Limb (tissue), 2 donors: Measurements from ENCODE around the gene NIN.
A peak's percentile ranks its signal among the peaks of the same experiment; 100 is the strongest.

ENCODE experiments used
- DNase-seq, 2 donors: peaks; one replicate each; pipeline ENCODE4 v3.0.0-alpha.2; 2016; ENCODE audit errors: extremely low spot score in 2 of 2

The NIN gene

GRCh38 chr14:50830932-50831725 lies at the start of gene NIN:
NIN (minus strand) TSS chr14:50831162; CDS start chr14:50822056, 9,106 bp downstream.
- DNase-seq = peak; percentile 79 to 85

GRCh38 chr14:50875359-50876070 lies 44.6 kb upstream of the NIN start:
- no peak for DNase-seq

- no peak for DNase-seq
These were observed 43.8 kb upstream of the NIN start for GRCh38 chr14:50874757-50875156.

GRCh38 chr14:50871914-50872732 lies 41.2 kb upstream of the NIN start, which contains the start of gene ABHD12B:
ABHD12B (plus strand) TSS chr14:50872053; CDS start chr14:50872175, 122 bp downstream.
- DNase-seq = peak in 1 of 2 donors; percentile 46

GRCh38 chr14:50871228-50871627 lies 40.3 kb upstream of the NIN start:
- no peak for DNase-seq

GRCh38 chr14:50865391-50866076 lies 34.6 kb upstream of the NIN start:
- DNase-seq = no peak

- DNase-seq = no peak
These were observed 34.0 kb upstream of the NIN start for GRCh38 chr14:50864946-50865345.

GRCh38 chr14:50864237-50864636 lies 33.3 kb upstream of the NIN start:
- DNase-seq = no peak

GRCh38 chr14:50862036-50862570 lies 31.1 kb upstream of the NIN start:
- DNase-seq = no peak

GRCh38 chr14:50860478-50861086 lies 29.6 kb upstream of the NIN start:
- peak; percentile 87 to 91 for DNase-seq

GRCh38 chr14:50859296-50859624 lies 28.3 kb upstream of the NIN start:
- DNase-seq = no peak

- no peak for DNase-seq
These were observed 25.7 kb upstream of the NIN start for GRCh38 chr14:50856660-50857059.

GRCh38 chr14:50855558-50855957 lies 24.6 kb upstream of the NIN start:
- DNase-seq = no peak

GRCh38 chr14:50854521-50854920 lies 23.6 kb upstream of the NIN start:
- no peak for DNase-seq

- no peak for DNase-seq
These were observed 22.9 kb upstream of the NIN start for GRCh38 chr14:50853891-50854290.

- no peak for DNase-seq
These were observed 15.4 kb upstream of the NIN start for GRCh38 chr14:50846226-50846880.

- DNase-seq = no peak
These were observed 14.2 kb upstream of the NIN start for GRCh38 chr14:50845166-50845565.

GRCh38 chr14:50844391-50844790 lies 13.4 kb upstream of the NIN start:
- no peak for DNase-seq

- DNase-seq = no peak
These were observed 8.7 kb upstream of the NIN start for GRCh38 chr14:50839691-50840090.

GRCh38 chr14:50839048-50839447 lies 8.1 kb upstream of the NIN start:
- DNase-seq = no peak
